ENCODE measurements around the gene PPP1R14C.

PPP1R14C gene

GRCh38 chr6:150260931-150261330 is 118.1 kb downstream of the PPP1R14C start:
- Histone ChIP-seq H3K27me3 (ENCODE audit: control insufficient read depth, insufficient read depth, low read length) (no peaks in the 10 kb centered on the region), H3K27ac (ENCODE audit: low read length) (no peak overlapping the region), H3K4me3 (ENCODE audit: low read length) (no peak overlapping the region), H3K36me3 (ENCODE audit: control insufficient read depth, insufficient read depth, low read length) (no peaks in the 10 kb centered on the region), H3K4me1 (ENCODE audit: control insufficient read depth, insufficient read depth, low read length) (peaks cover 2% of the 10 kb centered on the region), H3K9me3 (ENCODE audit: control insufficient read depth, insufficient read depth, low read length) (no peaks in the 10 kb centered on the region)
- WGBS (ENCODE audit: insufficient coverage, insufficient read length), result no CpG with 5 or more reads among the region's 2 CpGs
- no peak for DNase-seq (ENCODE audit: low read depth, low spot score)

GRCh38 chr6:150261997-150262697 is 119.3 kb downstream of the PPP1R14C start:
- Histone ChIP-seq H3K4me1 (ENCODE audit: control insufficient read depth, insufficient read depth, low read length) (peaks cover 2% of the 10 kb centered on the region), H3K27me3 (ENCODE audit: control insufficient read depth, insufficient read depth, low read length) (no peaks in the 10 kb centered on the region), H3K4me3 (ENCODE audit: low read length) (no peak overlapping the region), H3K9me3 (ENCODE audit: control insufficient read depth, insufficient read depth, low read length) (no peaks in the 10 kb centered on the region), H3K36me3 (ENCODE audit: control insufficient read depth, insufficient read depth, low read length) (no peaks in the 10 kb centered on the region), H3K27ac (ENCODE audit: low read length) (no peak overlapping the region)
- DNase-seq (ENCODE audit: low read depth, low spot score), result no peak
- no CpG with 5 or more reads among the region's 16 CpGs for WGBS (ENCODE audit: insufficient coverage, insufficient read length)

- DNase-seq (ENCODE audit: low read depth, low spot score), result no peak
- Histone ChIP-seq H3K27me3 (ENCODE audit: control insufficient read depth, insufficient read depth, low read length) (no peaks in the 10 kb centered on the region), H3K4me3 (ENCODE audit: low read length) (no peak overlapping the region), H3K36me3 (ENCODE audit: control insufficient read depth, insufficient read depth, low read length) (no peaks in the 10 kb centered on the region), H3K9me3 (ENCODE audit: control insufficient read depth, insufficient read depth, low read length) (no peaks in the 10 kb centered on the region), H3K27ac (ENCODE audit: low read length) (no peak overlapping the region), H3K4me1 (ENCODE audit: control insufficient read depth, insufficient read depth, low read length) (peaks cover 2% of the 10 kb centered on the region)
- no CpG with 5 or more reads among the region's 19 CpGs for WGBS (ENCODE audit: insufficient coverage, insufficient read length)
These were observed 121.0 kb downstream of the PPP1R14C start for GRCh38 chr6:150263765-150264404.

- no CpG with 5 or more reads among the region's 1 CpG for WGBS (ENCODE audit: insufficient coverage, insufficient read length)
- Histone ChIP-seq H3K4me3 (ENCODE audit: low read length) (no peak overlapping the region), H3K9me3 (ENCODE audit: control insufficient read depth, insufficient read depth, low read length) (no peaks in the 10 kb centered on the region), H3K27me3 (ENCODE audit: control insufficient read depth, insufficient read depth, low read length) (no peaks in the 10 kb centered on the region), H3K27ac (ENCODE audit: low read length) (no peak overlapping the region), H3K4me1 (ENCODE audit: control insufficient read depth, insufficient read depth, low read length) (peaks cover 6% of the 10 kb centered on the region), H3K36me3 (ENCODE audit: control insufficient read depth, insufficient read depth, low read length) (no peaks in the 10 kb centered on the region)
- no peak for DNase-seq (ENCODE audit: low read depth, low spot score)
These were observed 123.5 kb downstream of the PPP1R14C start for GRCh38 chr6:150266309-150266708.

- no peaks in the 10 kb centered on the region for H3K27me3 ChIP-seq (ENCODE audit: control insufficient read depth, insufficient read depth, low read length)
- H3K4me1 ChIP-seq (ENCODE audit: control insufficient read depth, insufficient read depth, low read length), result peaks cover 4% of the 10 kb centered on the region
- no peaks in the 10 kb centered on the region for H3K9me3 ChIP-seq (ENCODE audit: control insufficient read depth, insufficient read depth, low read length)
- WGBS (ENCODE audit: insufficient coverage, insufficient read length), result no CpG with 5 or more reads among the region's 7 CpGs
- H3K4me3 ChIP-seq (ENCODE audit: low read length), result no peak overlapping the region
- no peak overlapping the region for H3K27ac ChIP-seq (ENCODE audit: low read length)
- DNase-seq (ENCODE audit: low read depth, low spot score), result no peak
- no peaks in the 10 kb centered on the region for H3K36me3 ChIP-seq (ENCODE audit: control insufficient read depth, insufficient read depth, low read length)
These were observed 124.3 kb downstream of the PPP1R14C start for GRCh38 chr6:150266963-150267685.

- H3K4me3 ChIP-seq (ENCODE audit: low read length), result no peak overlapping the region
- WGBS (ENCODE audit: insufficient coverage, insufficient read length), result no CpG with 5 or more reads among the region's 11 CpGs
- no peak overlapping the region for H3K27ac ChIP-seq (ENCODE audit: low read length)
- no peaks in the 10 kb centered on the region for H3K36me3 ChIP-seq (ENCODE audit: control insufficient read depth, insufficient read depth, low read length)
- no peaks in the 10 kb centered on the region for H3K9me3 ChIP-seq (ENCODE audit: control insufficient read depth, insufficient read depth, low read length)
- H3K4me1 ChIP-seq (ENCODE audit: control insufficient read depth, insufficient read depth, low read length), result peaks cover 4% of the 10 kb centered on the region
- H3K27me3 ChIP-seq (ENCODE audit: control insufficient read depth, insufficient read depth, low read length), result no peaks in the 10 kb centered on the region
- no peak for DNase-seq (ENCODE audit: low read depth, low spot score)
These were observed 125.1 kb downstream of the PPP1R14C start for GRCh38 chr6:150267686-150268561.

- no CpG with 5 or more reads among the region's 6 CpGs for WGBS (ENCODE audit: insufficient coverage, insufficient read length)
- Histone ChIP-seq H3K27ac (ENCODE audit: low read length) (no peak overlapping the region), H3K4me1 (ENCODE audit: control insufficient read depth, insufficient read depth, low read length) (peaks cover 4% of the 10 kb centered on the region), H3K27me3 (ENCODE audit: control insufficient read depth, insufficient read depth, low read length) (no peaks in the 10 kb centered on the region), H3K4me3 (ENCODE audit: low read length) (no peak overlapping the region), H3K36me3 (ENCODE audit: control insufficient read depth, insufficient read depth, low read length) (no peaks in the 10 kb centered on the region), H3K9me3 (ENCODE audit: control insufficient read depth, insufficient read depth, low read length) (no peaks in the 10 kb centered on the region)
- DNase-seq (ENCODE audit: low read depth, low spot score), result no peak
These were observed 126.4 kb downstream of the PPP1R14C start for GRCh38 chr6:150269130-150269856.

- H3K27me3 ChIP-seq (ENCODE audit: control insufficient read depth, insufficient read depth, low read length), result no peaks in the 10 kb centered on the region
- no CpG with 5 or more reads among the region's 4 CpGs for WGBS (ENCODE audit: insufficient coverage, insufficient read length)
- H3K9me3 ChIP-seq (ENCODE audit: control insufficient read depth, insufficient read depth, low read length), result no peaks in the 10 kb centered on the region
- H3K4me1 ChIP-seq (ENCODE audit: control insufficient read depth, insufficient read depth, low read length), result peaks cover 4% of the 10 kb centered on the region
- no peak overlapping the region for H3K27ac ChIP-seq (ENCODE audit: low read length)
- no peak for DNase-seq (ENCODE audit: low read depth, low spot score)
- no peak overlapping the region for H3K4me3 ChIP-seq (ENCODE audit: low read length)
- no peaks in the 10 kb centered on the region for H3K36me3 ChIP-seq (ENCODE audit: control insufficient read depth, insufficient read depth, low read length)
These were observed 127.0 kb downstream of the PPP1R14C start for GRCh38 chr6:150269857-150270223.

- no peaks in the 10 kb centered on the region for H3K27me3 ChIP-seq (ENCODE audit: control insufficient read depth, insufficient read depth, low read length)
- no peaks in the 10 kb centered on the region for H3K9me3 ChIP-seq (ENCODE audit: control insufficient read depth, insufficient read depth, low read length)
- WGBS (ENCODE audit: insufficient coverage, insufficient read length), result no CpG with 5 or more reads among the region's 9 CpGs
- H3K4me3 ChIP-seq (ENCODE audit: low read length), result no peak overlapping the region
- H3K36me3 ChIP-seq (ENCODE audit: control insufficient read depth, insufficient read depth, low read length), result no peaks in the 10 kb centered on the region
- no peak overlapping the region for H3K27ac ChIP-seq (ENCODE audit: low read length)
- no peak for DNase-seq (ENCODE audit: low read depth, low spot score)
- H3K4me1 ChIP-seq (ENCODE audit: control insufficient read depth, insufficient read depth, low read length), result peaks cover 4% of the 10 kb centered on the region
These were observed 127.6 kb downstream of the PPP1R14C start for GRCh38 chr6:150270330-150271052.

Measured in iPS DF 6.9 (cell line).